Fibroblast of lung (primary cell): ENCODE results near the gene CRIP1. TPM values are rescaled to one million over a fixed set of nuclear protein-coding genes. Genes with fewer than 3 reads are reported as not detected.

Experiments used
- DNase-seq, 2 donors: peaks; one replicate each; pipeline versions ENCODE4 v3.0.0 to v3.0.0-alpha.2; 2010; ENCODE audit warnings: low read depth in 2 of 2
- H2AFZ ChIP-seq: 2 replicates; pipeline ENCODE4 v1.5.1; 2012; ENCODE audit warnings: low read length, control low read depth, inconsistent platforms
- H3K27ac ChIP-seq: 2 replicates; pipeline ENCODE4 v1.5.1; 2011; ENCODE audit warnings: low read length, control low read depth; ENCODE audit not compliant: insufficient read depth
- H3K27me3 ChIP-seq: 2 replicates; pipeline ENCODE4 v1.5.1; 2011; ENCODE audit warnings: mild to moderate bottlenecking, low read length; ENCODE audit not compliant: control insufficient read depth, insufficient read depth
- H3K36me3 ChIP-seq: 2 replicates; pipeline ENCODE4 v1.5.1; 2011; ENCODE audit warnings: low read length; ENCODE audit not compliant: control insufficient read depth, insufficient read depth
- H3K4me1 ChIP-seq: 2 replicates; pipeline ENCODE4 v1.5.1; 2011; ENCODE audit warnings: low read length; ENCODE audit not compliant: control insufficient read depth, insufficient read depth; ENCODE audit errors: extremely low read depth
- H3K4me2 ChIP-seq: 2 replicates; pipeline ENCODE4 v1.5.1; 2011; ENCODE audit warnings: low read length, control low read depth; ENCODE audit not compliant: insufficient read depth; ENCODE audit errors: extremely low read depth
- H3K4me3 ChIP-seq, 4 experiments: fragments of 200-600 bp in 1 of 4; sonication (generic) in 1 of 4; replicated peaks in 1 of 4; 2 replicates each; pipeline ENCODE4 v1.5.1; 2011 to 2016; ENCODE audit warnings: low read length in 4 of 4, low read depth in 3 of 4, mild to moderate bottlenecking in 3 of 4, control low read depth in 2 of 4, inconsistent platforms in 1 of 4, mixed read lengths in 1 of 4; ENCODE audit not compliant: insufficient read depth in 1 of 4; ENCODE audit errors: control extremely low read depth in 1 of 4
- H3K79me2 ChIP-seq: 2 replicates; pipeline ENCODE4 v1.5.1; 2012; ENCODE audit warnings: mild to moderate bottlenecking, low read length, inconsistent platforms; ENCODE audit not compliant: control insufficient read depth, insufficient read depth
- H3K9ac ChIP-seq: 2 replicates; pipeline ENCODE4 v1.5.1; 2011; ENCODE audit warnings: mild to moderate bottlenecking, low read length, control low read depth; ENCODE audit not compliant: insufficient read depth
- H3K9me3 ChIP-seq: 2 replicates; pipeline ENCODE4 v1.5.1; 2012; ENCODE audit warnings: low read depth, low read length; ENCODE audit not compliant: control insufficient read depth, insufficient read depth
- H4K20me1 ChIP-seq: 2 replicates; pipeline ENCODE4 v1.5.1; 2011; ENCODE audit warnings: low read length; ENCODE audit not compliant: control insufficient read depth, insufficient read depth; ENCODE audit errors: extremely low read depth
- EZH2 ChIP-seq: IDR thresholded peaks from 2 replicates; pipeline ENCODE4 v1.5.1; 2012; ENCODE audit warnings: low read length, control low read depth, mild to moderate bottlenecking; ENCODE audit errors: missing control alignments
- polyA plus RNA-seq, 2 donors: library from polyadenylated mRNA; depleted of rRNA in 1 of 2; stranded (reverse) in 1 of 2; unstranded in 1 of 2; fragments of >200 nt; gene quantifications; 2 replicates each; pipeline ENCODE4 v1.2.1, GENCODE V29; 2011 to 2012; ENCODE audit warnings: missing spikeins in 1 of 2
- total RNA-seq: library from RNA; depleted of rRNA; stranded (reverse); fragments of >200 nt; gene quantifications from 2 replicates; pipeline ENCODE4 v1.2.1, GENCODE V29; 2014
- TF ChIP-seq, protein P1 (sequence below), 2 donors: IDR thresholded peaks in 1 of 2; conservative IDR thresholded peaks in 1 of 2; 1 replicate in 1 of 2; 2 replicates in 1 of 2; pipeline ENCODE4 v1.5.1; 2011 to 2012; ENCODE audit warnings: low read length in 2 of 2, control low read depth in 1 of 2, inconsistent platforms in 1 of 2, low read depth in 1 of 2, mild to moderate bottlenecking in 1 of 2

CRIP1 gene
- total and polyA plus RNA-seq, 2 donors (not counting 1 experiment from before 2014, with no cell fraction given): 2.5 to 3.0 TPM

DNA sequence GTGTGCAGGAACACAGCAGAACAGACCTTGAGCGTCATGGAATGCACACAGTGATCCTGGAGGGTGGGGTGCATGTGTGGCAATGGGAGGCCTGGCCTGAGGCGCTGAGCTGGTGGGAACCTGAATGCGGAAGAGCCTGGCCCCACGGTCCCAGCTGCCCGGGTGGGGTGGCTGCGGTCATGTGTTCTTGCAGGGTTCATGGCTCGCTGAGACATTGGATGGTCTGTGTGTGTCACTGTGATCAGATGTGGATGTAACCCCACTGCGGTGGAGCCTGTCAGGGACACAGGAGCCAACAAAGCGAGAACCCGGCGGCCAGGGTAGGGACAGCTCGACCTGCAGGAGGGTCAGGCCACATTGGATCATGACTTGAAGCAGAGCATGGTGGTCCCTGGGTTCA is 43.9 kb upstream of the CRIP1 start:
- H3K27me3 ChIP-seq: no peaks in the 10 kb centered on the region
- no peaks in the 10 kb centered on the region for H3K9me3 ChIP-seq
- H3K36me3 ChIP-seq: peaks cover 3% of the 10 kb centered on the region
- no peak overlapping the region for H2AFZ ChIP-seq
- no peaks in the 10 kb centered on the region for H3K4me1 ChIP-seq
- H3K79me2 ChIP-seq: peaks cover 15% of the 10 kb centered on the region
- no peak for DNase-seq
- H3K4me2 ChIP-seq: no peak overlapping the region
- no peak overlapping the region for H3K9ac ChIP-seq
- no peak overlapping the region for H3K4me3 ChIP-seq
- H3K27ac ChIP-seq: no peak overlapping the region
- no peaks in the 10 kb centered on the region for H4K20me1 ChIP-seq
- TF ChIP-seq, protein P1, sequence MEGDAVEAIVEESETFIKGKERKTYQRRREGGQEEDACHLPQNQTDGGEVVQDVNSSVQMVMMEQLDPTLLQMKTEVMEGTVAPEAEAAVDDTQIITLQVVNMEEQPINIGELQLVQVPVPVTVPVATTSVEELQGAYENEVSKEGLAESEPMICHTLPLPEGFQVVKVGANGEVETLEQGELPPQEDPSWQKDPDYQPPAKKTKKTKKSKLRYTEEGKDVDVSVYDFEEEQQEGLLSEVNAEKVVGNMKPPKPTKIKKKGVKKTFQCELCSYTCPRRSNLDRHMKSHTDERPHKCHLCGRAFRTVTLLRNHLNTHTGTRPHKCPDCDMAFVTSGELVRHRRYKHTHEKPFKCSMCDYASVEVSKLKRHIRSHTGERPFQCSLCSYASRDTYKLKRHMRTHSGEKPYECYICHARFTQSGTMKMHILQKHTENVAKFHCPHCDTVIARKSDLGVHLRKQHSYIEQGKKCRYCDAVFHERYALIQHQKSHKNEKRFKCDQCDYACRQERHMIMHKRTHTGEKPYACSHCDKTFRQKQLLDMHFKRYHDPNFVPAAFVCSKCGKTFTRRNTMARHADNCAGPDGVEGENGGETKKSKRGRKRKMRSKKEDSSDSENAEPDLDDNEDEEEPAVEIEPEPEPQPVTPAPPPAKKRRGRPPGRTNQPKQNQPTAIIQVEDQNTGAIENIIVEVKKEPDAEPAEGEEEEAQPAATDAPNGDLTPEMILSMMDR (conservative IDR thresholded peaks at IDR 0.05 in 1 of 2, IDR thresholded peaks at IDR 0.05 in 1 of 2; ENCODE audit: low read depth in 1 of 2, low read length in 2 of 2): no peak
- TF ChIP-seq EZH2: no peak

DNA sequence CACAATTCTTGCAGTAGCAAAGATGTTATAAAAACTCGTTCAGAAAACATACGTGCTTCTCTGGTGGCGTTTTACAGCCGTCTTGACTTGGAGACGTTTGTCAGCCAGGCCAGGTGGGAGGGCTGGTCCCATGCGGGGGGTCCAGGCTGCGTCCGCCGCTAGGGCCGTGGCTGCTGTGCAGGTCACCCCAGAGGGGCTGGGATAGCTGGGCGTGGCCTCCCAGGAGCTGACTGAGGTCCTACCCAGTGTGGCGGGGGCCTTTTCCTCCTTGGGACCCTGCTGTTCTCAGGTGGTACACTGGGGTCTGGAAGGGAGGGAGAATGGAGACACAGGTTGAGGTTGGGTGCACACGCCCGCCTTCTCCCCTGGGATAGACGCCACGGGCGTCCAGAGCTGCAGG is 41.8 kb upstream of the CRIP1 start:
- peaks cover 2% of the 10 kb centered on the region for H3K79me2 ChIP-seq
- no peaks in the 10 kb centered on the region for H4K20me1 ChIP-seq

DNA sequence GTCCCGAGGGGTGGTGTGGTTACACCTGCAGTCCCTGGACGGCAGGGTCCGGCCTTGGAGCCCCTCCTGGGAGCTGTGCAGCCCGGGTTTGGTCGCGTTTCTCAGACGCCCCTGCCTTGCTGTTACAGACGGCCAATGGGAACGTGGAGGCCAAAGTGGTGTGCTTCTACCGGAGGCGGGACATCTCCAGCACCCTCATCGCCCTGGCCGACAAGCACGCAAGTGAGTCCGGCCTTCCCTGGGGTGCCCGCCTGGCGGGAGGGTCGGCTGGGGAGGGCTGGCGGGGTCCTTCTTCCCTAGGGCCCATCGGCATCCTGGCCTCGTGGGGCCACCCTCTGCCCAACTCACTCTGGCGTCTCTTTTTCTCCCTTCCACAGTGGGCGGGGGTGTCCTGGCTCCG is 41.4 kb upstream of the CRIP1 start:
- Histone ChIP-seq H3K9me3 (no peaks in the 10 kb centered on the region), H4K20me1 (no peaks in the 10 kb centered on the region), H2AFZ (no peak overlapping the region), H3K79me2 (peaks cover 2% of the 10 kb centered on the region), H3K27ac (no peak overlapping the region), H3K27me3 (no peaks in the 10 kb centered on the region), H3K4me2 (no peak overlapping the region), H3K4me3 (no peak overlapping the region), H3K4me1 (no peaks in the 10 kb centered on the region), H3K9ac (no peak overlapping the region), H3K36me3 (peaks cover 8% of the 10 kb centered on the region)
- TF ChIP-seq, protein P1 (conservative IDR thresholded peaks at IDR 0.05 in 1 of 2, IDR thresholded peaks at IDR 0.05 in 1 of 2; ENCODE audit: low read depth in 1 of 2, low read length in 2 of 2): no peak
- TF ChIP-seq EZH2: no peak
- DNase-seq: no peak

More for the DNA sequence above, 41.8 kb upstream of the CRIP1 start:
- TF ChIP-seq, protein P1 (conservative IDR thresholded peaks at IDR 0.05 in 1 of 2, IDR thresholded peaks at IDR 0.05 in 1 of 2; ENCODE audit: low read depth in 1 of 2, low read length in 2 of 2): no peak
- TF ChIP-seq EZH2: no peak
- no peak overlapping the region for H3K27ac ChIP-seq
- no peaks in the 10 kb centered on the region for H3K27me3 ChIP-seq
- peaks cover 4% of the 10 kb centered on the region for H3K36me3 ChIP-seq
- H3K4me1 ChIP-seq: no peaks in the 10 kb centered on the region
- H3K4me2 ChIP-seq: no peak overlapping the region
- H3K9me3 ChIP-seq: no peaks in the 10 kb centered on the region
- no peak overlapping the region for H2AFZ ChIP-seq
- no peak overlapping the region for H3K4me3 ChIP-seq
- no peak overlapping the region for H3K9ac ChIP-seq
- no peak for DNase-seq
